Measurements from ENCODE around the gene ASXL2.

- TF ChIP-seq, protein P1, sequence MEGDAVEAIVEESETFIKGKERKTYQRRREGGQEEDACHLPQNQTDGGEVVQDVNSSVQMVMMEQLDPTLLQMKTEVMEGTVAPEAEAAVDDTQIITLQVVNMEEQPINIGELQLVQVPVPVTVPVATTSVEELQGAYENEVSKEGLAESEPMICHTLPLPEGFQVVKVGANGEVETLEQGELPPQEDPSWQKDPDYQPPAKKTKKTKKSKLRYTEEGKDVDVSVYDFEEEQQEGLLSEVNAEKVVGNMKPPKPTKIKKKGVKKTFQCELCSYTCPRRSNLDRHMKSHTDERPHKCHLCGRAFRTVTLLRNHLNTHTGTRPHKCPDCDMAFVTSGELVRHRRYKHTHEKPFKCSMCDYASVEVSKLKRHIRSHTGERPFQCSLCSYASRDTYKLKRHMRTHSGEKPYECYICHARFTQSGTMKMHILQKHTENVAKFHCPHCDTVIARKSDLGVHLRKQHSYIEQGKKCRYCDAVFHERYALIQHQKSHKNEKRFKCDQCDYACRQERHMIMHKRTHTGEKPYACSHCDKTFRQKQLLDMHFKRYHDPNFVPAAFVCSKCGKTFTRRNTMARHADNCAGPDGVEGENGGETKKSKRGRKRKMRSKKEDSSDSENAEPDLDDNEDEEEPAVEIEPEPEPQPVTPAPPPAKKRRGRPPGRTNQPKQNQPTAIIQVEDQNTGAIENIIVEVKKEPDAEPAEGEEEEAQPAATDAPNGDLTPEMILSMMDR (IDR thresholded peaks at IDR 0.05; ENCODE audit: poor library complexity, severe bottlenecking) = no peak
- no peak for TF ChIP-seq POLR2AphosphoS5 (IDR thresholded peaks at IDR 0.05)
- no peak for TF ChIP-seq EZH2 (IDR thresholded peaks at IDR 0.05; ENCODE audit: borderline replicate concordance, insufficient read depth, low read length, poor library complexity, severe bottlenecking)
- TF ChIP-seq SMC3 (conservative IDR thresholded peaks at IDR 0.05; ENCODE audit: poor library complexity) = no peak
- TF ChIP-seq EP300 (conservative IDR thresholded peaks at IDR 0.05; ENCODE audit: poor library complexity, severe bottlenecking) = no peak
- TF ChIP-seq, protein P2, sequence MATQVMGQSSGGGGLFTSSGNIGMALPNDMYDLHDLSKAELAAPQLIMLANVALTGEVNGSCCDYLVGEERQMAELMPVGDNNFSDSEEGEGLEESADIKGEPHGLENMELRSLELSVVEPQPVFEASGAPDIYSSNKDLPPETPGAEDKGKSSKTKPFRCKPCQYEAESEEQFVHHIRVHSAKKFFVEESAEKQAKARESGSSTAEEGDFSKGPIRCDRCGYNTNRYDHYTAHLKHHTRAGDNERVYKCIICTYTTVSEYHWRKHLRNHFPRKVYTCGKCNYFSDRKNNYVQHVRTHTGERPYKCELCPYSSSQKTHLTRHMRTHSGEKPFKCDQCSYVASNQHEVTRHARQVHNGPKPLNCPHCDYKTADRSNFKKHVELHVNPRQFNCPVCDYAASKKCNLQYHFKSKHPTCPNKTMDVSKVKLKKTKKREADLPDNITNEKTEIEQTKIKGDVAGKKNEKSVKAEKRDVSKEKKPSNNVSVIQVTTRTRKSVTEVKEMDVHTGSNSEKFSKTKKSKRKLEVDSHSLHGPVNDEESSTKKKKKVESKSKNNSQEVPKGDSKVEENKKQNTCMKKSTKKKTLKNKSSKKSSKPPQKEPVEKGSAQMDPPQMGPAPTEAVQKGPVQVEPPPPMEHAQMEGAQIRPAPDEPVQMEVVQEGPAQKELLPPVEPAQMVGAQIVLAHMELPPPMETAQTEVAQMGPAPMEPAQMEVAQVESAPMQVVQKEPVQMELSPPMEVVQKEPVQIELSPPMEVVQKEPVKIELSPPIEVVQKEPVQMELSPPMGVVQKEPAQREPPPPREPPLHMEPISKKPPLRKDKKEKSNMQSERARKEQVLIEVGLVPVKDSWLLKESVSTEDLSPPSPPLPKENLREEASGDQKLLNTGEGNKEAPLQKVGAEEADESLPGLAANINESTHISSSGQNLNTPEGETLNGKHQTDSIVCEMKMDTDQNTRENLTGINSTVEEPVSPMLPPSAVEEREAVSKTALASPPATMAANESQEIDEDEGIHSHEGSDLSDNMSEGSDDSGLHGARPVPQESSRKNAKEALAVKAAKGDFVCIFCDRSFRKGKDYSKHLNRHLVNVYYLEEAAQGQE (IDR thresholded peaks at IDR 0.05; ENCODE audit: borderline replicate concordance) = no peak
- TF ChIP-seq RAD21 (conservative IDR thresholded peaks at IDR 0.05) = no peak
- no peak for TF ChIP-seq TAF1 (IDR thresholded peaks at IDR 0.05; ENCODE audit: low read depth)
- no peak for TF ChIP-seq MXI1 (conservative IDR thresholded peaks at IDR 0.05; ENCODE audit: poor library complexity, severe bottlenecking)
Observed at GRCh38 chr2:25885933-25886332, 7.6 kb upstream of the ASXL2 start.

Measured in neural cell (in vitro differentiated cells).